Lower leg skin (tissue), 4 donors: ENCODE data around the gene PARP16. TPM values are rescaled to one million over a fixed set of nuclear protein-coding genes. Genes with fewer than 3 reads are reported as not detected.
"Not testable (repeated sequence)": the region's sequence is repeated elsewhere in the genome, so short reads cannot be mapped to it uniquely, and the experiment has no call there.

Source experiments
- DNase-seq, 2 donors: peaks; one replicate each; pipeline ENCODE4 v3.0.0-alpha.2; 2019; ENCODE audit warnings: low spot score in 2 of 2
- H3K4me3 ChIP-seq: fragments of 200-600 bp; sonication (generic); 2 replicates; pipeline ENCODE4 v1.5.1; 2017; ENCODE audit warnings: mild to moderate bottlenecking, low read depth; ENCODE audit not compliant: poor library complexity, severe bottlenecking
- CTCF ChIP-seq, 3 donors: fragments of 450-650 bp; IDR thresholded peaks; one replicate each; pipeline ENCODE4 v1.5.1; 2016; ENCODE audit warnings: antibody characterized with exemption in 3 of 3, mild to moderate bottlenecking in 3 of 3, moderate library complexity in 2 of 3
- POLR2A ChIP-seq, 2 donors: fragments of 450-650 bp; IDR thresholded peaks; one replicate each; pipeline ENCODE4 v1.6.1; 2016 to 2017; ENCODE audit warnings: antibody characterized with exemption in 2 of 2, mild to moderate bottlenecking in 1 of 2, moderate library complexity in 1 of 2
- WGBS, 2 donors: methylation state at CpG; one replicate each; pipeline ENCODE4 v1.1.5; 2018; 5-methylcytosine and 5-hydroxymethylcytosine counted together
- intact Hi-C: fragments of 100-400 bp; cut with DNase I; formaldehyde crosslinking; loops from one replicate; pipeline ENCODE4 v1.15.0; 2023; ENCODE audit warnings: low total_unique reads
- total RNA-seq, 4 donors: library from RNA; depleted of rRNA; stranded (reverse); fragments of >200 nt; gene quantifications; one replicate each; pipeline ENCODE4 v1.1.0, GENCODE V29; 2016

Gene PARP16
- total RNA-seq, 4 donors from 2014 or later, result 10.3 to 14.4 (median 11.3) TPM

- intact Hi-C loops, result no loop called here
- DNase-seq, result no peak
- H3K4me3 ChIP-seq, result no peak overlapping the region
- WGBS, 2 donors, result 90 to 93% methylated on average over 9 of the region's 9 CpGs
- no peak for TF ChIP-seq CTCF (IDR thresholded peaks at IDR 0.05)
- TF ChIP-seq POLR2A (IDR thresholded peaks at IDR 0.05), result no peak
Measured at GRCh38 chr15:65248511-65249255, 38.0 kb downstream of the PARP16 start.

GRCh38 chr15:65246939-65247338 is 39.7 kb downstream of the PARP16 start:
- intact Hi-C loops, result no loop called here
- DNase-seq, result no peak
- no peak for TF ChIP-seq CTCF (IDR thresholded peaks at IDR 0.05)
- no peak for TF ChIP-seq POLR2A (IDR thresholded peaks at IDR 0.05)
- H3K4me3 ChIP-seq, result no peak overlapping the region
- 94 to 96% methylated on average over 6 of the region's 6 CpGs for WGBS, 2 donors

- 45 to 63% methylated on average over 8 of the region's 8 CpGs for WGBS, 2 donors
- DNase-seq, result peak in 1 of 2 donors; percentile 42
- TF ChIP-seq CTCF (IDR thresholded peaks at IDR 0.05) (no peak), POLR2A (IDR thresholded peaks at IDR 0.05) (no peak)
- no peak overlapping the region for H3K4me3 ChIP-seq
- intact Hi-C loops, result no loop called here
Measured at GRCh38 chr15:65246026-65246714, 40.5 kb downstream of the PARP16 start.

- H3K4me3 ChIP-seq, result no peak overlapping the region
- DNase-seq, result peak in 1 of 2 donors; percentile 22
- intact Hi-C loops, result no loop called here
- TF ChIP-seq POLR2A (IDR thresholded peaks at IDR 0.05) (no peak), CTCF (IDR thresholded peaks at IDR 0.05) (no peak)
- 57 to 71% methylated on average over 10 to 11 of the region's 11 CpGs for WGBS, 2 donors
Measured at GRCh38 chr15:65245096-65245856, 41.4 kb downstream of the PARP16 start.

GRCh38 chr15:65244638-65245037 is 42.0 kb downstream of the PARP16 start:
- intact Hi-C loops, result no loop called here
- no peak for DNase-seq
- no peak overlapping the region for H3K4me3 ChIP-seq
- no peak for TF ChIP-seq CTCF (IDR thresholded peaks at IDR 0.05)
- no peak for TF ChIP-seq POLR2A (IDR thresholded peaks at IDR 0.05)

GRCh38 chr15:65236443-65236842 is 50.2 kb downstream of the PARP16 start:
- DNase-seq, H3K4me3 ChIP-seq, intact Hi-C loops: not testable (repeated sequence)
- 94 to 97% methylated on average over 8 of the region's 8 CpGs for WGBS, 2 donors
